Prostate gland (tissue), 2 donors: ENCODE data around the gene PIAS4. TPM values are rescaled to one million over a fixed set of nuclear protein-coding genes. Genes with fewer than 3 reads are reported as not detected.

Experiments
- DNase-seq: peaks from one replicate; pipeline ENCODE4 v3.0.0-alpha.2; 2019; ENCODE audit warnings: low spot score
- H3K27ac ChIP-seq, 2 donors: fragments of 200-600 bp; sonication (generic); 2 replicates each; pipeline ENCODE4 v1.5.1; 2017 to 2019
- H3K27me3 ChIP-seq: fragments of 200-600 bp; sonication (generic); replicated peaks from 2 replicates; pipeline ENCODE4 v1.5.1; 2019; ENCODE audit not compliant: insufficient read depth
- H3K36me3 ChIP-seq, 2 donors: fragments of 200-600 bp; sonication (generic); 1 replicate in 1 of 2; 2 replicates in 1 of 2; pipeline versions ENCODE4 v1.5.1 to v1.8.1; 2017 to 2019
- H3K4me1 ChIP-seq: fragments of 200-600 bp; sonication (generic); replicated peaks from 2 replicates; pipeline ENCODE4 v1.5.1; 2019
- H3K4me3 ChIP-seq, 2 donors: fragments of 200-600 bp; sonication (generic); 2 replicates each; pipeline ENCODE4 v1.5.1; 2017 to 2019
- H3K9me3 ChIP-seq: fragments of 200-600 bp; sonication (generic); 2 replicates; pipeline ENCODE4 v1.5.1; 2017
- CTCF ChIP-seq, 4 experiments: fragments of 200-600 bp in 2 of 4; fragments of 450-650 bp in 2 of 4; sonication (generic) in 2 of 4; IDR thresholded peaks; 1 replicate in 3 of 4; 2 replicates in 1 of 4; pipeline ENCODE4 v1.5.1; 2016 to 2019; ENCODE audit warnings: antibody characterized with exemption in 4 of 4, mild to moderate bottlenecking in 2 of 4, moderate library complexity in 2 of 4
- POLR2A ChIP-seq: fragments of 450-650 bp; IDR thresholded peaks from one replicate; pipeline ENCODE4 v1.6.1; 2016; ENCODE audit warnings: antibody characterized with exemption, mild to moderate bottlenecking
- POLR2AphosphoS5 ChIP-seq: sonication (generic); formaldehyde crosslinking; IDR thresholded peaks from one replicate; pipeline ENCODE4 v1.6.1; 2017; ENCODE audit warnings: antibody characterized with exemption
- WGBS: methylation state at CpG from one replicate; pipeline ENCODE4 v1.1.5; 2018; 5-methylcytosine and 5-hydroxymethylcytosine counted together
- intact Hi-C: fragments of 100-400 bp; cut with DNase I; formaldehyde crosslinking; loops from one replicate; pipeline ENCODE4 v1.14.2; 2022
- total RNA-seq, 2 donors: library from RNA; depleted of rRNA; stranded (reverse); fragments of >200 nt; gene quantifications; one replicate each; pipeline ENCODE4 v1.1.0, GENCODE V29; 2016

Gene PIAS4
- total RNA-seq, 2 donors from 2014 or later: 25.3 to 70.0 TPM

DNA sequence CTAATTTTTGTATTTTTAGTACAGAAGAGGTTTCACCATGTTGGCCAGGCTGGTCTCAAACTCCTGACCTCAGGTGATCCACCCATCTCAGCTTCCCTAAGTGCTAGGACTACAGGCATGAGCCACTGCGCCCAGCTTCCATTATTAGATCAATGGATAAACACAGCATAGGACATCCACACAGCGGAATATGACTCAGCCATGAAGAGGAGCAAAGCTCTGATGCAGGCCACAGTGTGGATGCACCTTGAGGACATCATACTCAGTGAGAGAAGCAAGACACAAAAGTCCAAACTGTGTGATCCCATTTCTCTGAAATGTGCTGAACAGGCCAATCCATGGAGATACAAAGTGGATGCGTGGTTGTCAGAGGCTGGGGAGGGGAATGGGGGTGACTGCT is 64.1 kb downstream of the PIAS4 start:
- peaks cover 3% of the 10 kb centered on the region for H3K4me1 ChIP-seq
- no peaks in the 10 kb centered on the region for H3K27me3 ChIP-seq
- DNase-seq: no peak
- H3K36me3 ChIP-seq: no peaks in the 10 kb centered on the region
- TF ChIP-seq CTCF (IDR thresholded peaks at IDR 0.05): no peak
- no peak for TF ChIP-seq POLR2AphosphoS5
- no peak for TF ChIP-seq POLR2A
- intact Hi-C loops: no loop called here
- 88% methylated on average over 3 of the region's 3 CpGs for WGBS
- H3K27ac ChIP-seq: no peak overlapping the region
- H3K4me3 ChIP-seq: no peak overlapping the region
- no peaks in the 10 kb centered on the region for H3K9me3 ChIP-seq

- DNase-seq: no peak
- no peak overlapping the region for H3K4me3 ChIP-seq
- H3K27ac ChIP-seq: no peak overlapping the region
- no peaks in the 10 kb centered on the region for H3K36me3 ChIP-seq
- H3K4me1 ChIP-seq: no peaks in the 10 kb centered on the region
- TF ChIP-seq CTCF (IDR thresholded peaks at IDR 0.05) (no peak), POLR2A (no peak)
- 64% methylated on average over 9 of the region's 9 CpGs for whole genome bisulfite sequencing
- H3K9me3 ChIP-seq: no peaks in the 10 kb centered on the region
- no peaks in the 10 kb centered on the region for H3K27me3 ChIP-seq
- intact Hi-C loops: no loop called here
These were observed 67.8 kb downstream of the PIAS4 start for GRCh38 chr19:4075373-4075772.

- Histone ChIP-seq H3K36me3 (no peaks in the 10 kb centered on the region), H3K4me3 (no peak overlapping the region), H3K27me3 (no peaks in the 10 kb centered on the region), H3K9me3 (no peaks in the 10 kb centered on the region), H3K4me1 (no peaks in the 10 kb centered on the region), H3K27ac (no peak overlapping the region)
- no peak for DNase-seq
- intact Hi-C loops: no loop called here
- WGBS: 81% methylated on average over 3 of the region's 3 CpGs
- no peak for TF ChIP-seq POLR2A
- TF ChIP-seq CTCF (IDR thresholded peaks at IDR 0.05): no peak
- no peak for TF ChIP-seq POLR2AphosphoS5
These were observed 69.5 kb downstream of the PIAS4 start for GRCh38 chr19:4077007-4077374.

- Histone ChIP-seq H3K9me3 (no peaks in the 10 kb centered on the region), H3K27me3 (no peaks in the 10 kb centered on the region), H3K4me3 (peak overlapping the region; percentile 43 to 51), H3K36me3 (no peaks in the 10 kb centered on the region), H3K4me1 (no peaks in the 10 kb centered on the region), H3K27ac (peak overlapping the region; percentile 79 to 85)
- intact Hi-C loops: no loop called here
- 6% methylated on average over 27 of the region's 33 CpGs for WGBS
- TF ChIP-seq POLR2AphosphoS5 (no peak), CTCF (IDR thresholded peaks at IDR 0.05) (no peak), POLR2A (no peak)
- DNase-seq: no peak
These were observed 70.5 kb downstream of the PIAS4 start for GRCh38 chr19:4077800-4078684.

DNA sequence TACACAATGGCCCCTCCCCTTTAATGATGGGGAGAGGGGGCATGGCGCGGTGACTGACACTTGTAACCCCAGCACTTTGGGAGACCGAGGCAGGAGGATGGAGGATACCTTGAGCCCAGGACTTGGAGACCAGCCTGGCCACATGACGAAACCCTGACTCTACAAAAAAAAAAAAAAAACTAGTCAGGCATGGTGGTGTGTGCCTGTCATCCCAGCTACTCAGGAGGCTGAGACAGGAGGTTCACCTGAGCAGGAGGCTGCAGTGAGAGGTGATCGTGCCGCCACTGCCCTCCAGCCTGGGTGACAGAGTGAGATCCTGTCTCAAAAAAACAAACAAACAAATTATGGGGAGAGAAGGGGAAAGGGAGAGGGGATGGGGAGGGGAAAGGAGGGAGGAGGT is 72.9 kb downstream of the PIAS4 start:
- no peak overlapping the region for H3K27ac ChIP-seq
- no peaks in the 10 kb centered on the region for H3K9me3 ChIP-seq
- 68% methylated on average over 6 of the region's 6 CpGs for WGBS
- no peaks in the 10 kb centered on the region for H3K36me3 ChIP-seq
- intact Hi-C loops: no loop called here
- H3K4me1 ChIP-seq: peaks cover 3% of the 10 kb centered on the region
- H3K27me3 ChIP-seq: no peaks in the 10 kb centered on the region
- no peak overlapping the region for H3K4me3 ChIP-seq
- TF ChIP-seq POLR2A: no peak
- DNase-seq: no peak
